GM19324 (cell line): ENCODE data around the gene LAMB4.

Source experiments
- ATAC-seq: cut with Tn5 transposase; IDR thresholded peaks from one replicate; pipeline ENCODE4 v1.9.1; 2021; ENCODE audit warnings: mild to moderate bottlenecking, moderate library complexity; ENCODE audit not compliant: unreplicated experiment, low FRiP score

The LAMB4 gene

DNA sequence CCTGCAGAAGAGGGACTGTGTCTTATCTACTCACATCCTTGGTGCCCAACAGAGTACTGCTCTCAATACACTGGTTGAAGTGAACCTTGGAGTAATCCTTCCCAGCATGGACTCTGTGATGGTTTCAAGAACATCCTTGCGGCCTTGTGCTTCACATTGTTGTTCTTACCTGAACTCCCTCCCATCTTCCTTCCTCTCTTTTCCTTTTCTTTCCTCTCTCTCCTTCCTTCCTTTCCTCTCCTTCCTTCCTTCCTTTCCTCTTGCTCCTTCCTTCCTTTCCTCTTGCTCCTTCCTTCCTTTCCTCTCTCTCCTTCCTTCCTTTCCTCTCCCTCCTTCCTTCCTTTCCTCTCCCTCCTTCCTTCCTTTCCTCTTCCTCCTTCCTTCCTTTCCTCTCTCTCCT, 153.5 kb downstream of the LAMB4 start:
- no peak for ATAC-seq

DNA sequence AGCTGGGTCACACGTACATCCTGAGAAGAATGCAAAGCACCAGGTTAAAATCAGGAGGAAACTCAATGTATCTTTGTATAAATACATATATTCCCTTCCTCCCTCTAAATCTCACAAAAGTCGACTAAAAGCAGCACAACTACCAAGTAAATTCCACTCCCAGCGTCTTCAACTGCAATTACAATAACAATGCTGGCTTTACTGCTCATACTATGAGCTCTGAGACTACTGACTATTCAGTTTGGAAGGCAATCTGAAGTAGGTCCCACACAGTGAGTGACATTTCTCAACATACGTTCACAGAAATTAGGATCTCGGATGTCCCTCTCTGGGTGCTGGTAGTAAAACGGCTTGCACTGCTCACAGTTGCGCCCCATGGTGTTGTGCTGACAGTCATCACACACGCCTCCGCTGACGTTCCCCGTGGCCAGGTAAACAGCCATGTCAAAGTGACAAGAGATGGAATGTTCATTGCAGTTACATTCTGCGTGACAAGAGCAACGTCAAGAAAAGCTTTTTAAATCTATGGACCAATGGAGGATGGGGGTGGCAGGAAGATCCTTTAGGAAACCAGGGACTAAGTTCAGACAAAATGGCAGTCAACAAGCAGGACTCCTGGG, 154.7 kb downstream of the LAMB4 start:
- no peak for ATAC-seq

DNA sequence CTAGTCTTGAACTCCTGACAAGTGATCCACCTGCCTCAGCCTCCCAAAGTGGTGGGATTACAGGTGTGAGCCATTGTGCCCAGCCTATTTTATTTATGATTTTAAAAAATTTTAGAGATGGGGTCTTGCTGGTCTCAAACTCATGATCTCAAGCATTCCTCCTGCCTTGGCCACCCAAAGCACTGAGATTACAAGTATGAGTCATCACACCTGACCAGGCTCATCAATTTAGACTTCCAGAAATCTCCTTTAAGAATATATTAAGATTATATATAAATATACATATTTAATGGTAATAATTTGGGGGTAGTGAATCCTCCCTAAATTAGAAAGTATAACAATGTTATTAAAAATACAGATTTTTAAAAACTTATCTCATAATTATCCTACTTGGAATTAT, 156.3 kb downstream of the LAMB4 start:
- no peak for ATAC-seq
